ENCODE measurements around the gene SLC16A3. TPM values are rescaled to one million over a fixed set of nuclear protein-coding genes. Genes with fewer than 3 reads are reported as not detected.
A peak's percentile ranks its signal among the peaks of the same experiment; 100 is the strongest.

The SLC16A3 gene
- total and polyA plus RNA-seq, 9 of the 15 experiments (the other 6 are each of a cell fraction or from before 2014, with no cell fraction given), result 0.11 to 5.4 (median 1.2) TPM; not detected in 2

GRCh38 chr17:82287868-82288801 lies 59.3 kb downstream of the SLC16A3 start (continued):
- no peak for TF ChIP-seq FOXJ3 (CRISPR knock-in tag; IDR thresholded peaks at IDR 0.05)
- TF ChIP-seq UBTF (IDR thresholded peaks at IDR 0.05; ENCODE audit: borderline replicate concordance in 1 of 2, low read depth in 2 of 2, low read length in 2 of 2), result 0 out of 4 replicates have a peak, but pooled peaks have one; percentile 23 to 43
- no peak for TF ChIP-seq SP2 (IDR thresholded peaks at IDR 0.05; ENCODE audit: extremely low read depth, low read depth, low read length, poor library complexity, severe bottlenecking)
- no peak for TF ChIP-seq GTF2B (IDR thresholded peaks at IDR 0.05; ENCODE audit: extremely low read depth, insufficient read length)
- TF ChIP-seq TCFL5 (CRISPR knock-in tag; conservative IDR thresholded peaks at IDR 0.05), result no peak
- peak; percentile 40 for TF ChIP-seq TAF1 (IDR thresholded peaks at IDR 0.05; ENCODE audit: control insufficient read depth, extremely low read depth, insufficient read depth, low read length, severe bottlenecking)
- peak; percentile 60 for TF ChIP-seq CREB3 (tag; conservative IDR thresholded peaks at IDR 0.05; ENCODE audit: low read depth)
- TF ChIP-seq ZNF518B (CRISPR knock-in tag; IDR thresholded peaks at IDR 0.05), result no peak
- TF ChIP-seq FUS (optimal IDR thresholded peaks at IDR 0.05; ENCODE audit: low read depth, low read length), result no peak
- TF ChIP-seq ARID2 (IDR thresholded peaks at IDR 0.05), result no peak
- no peak for TF ChIP-seq SMC3 (conservative IDR thresholded peaks at IDR 0.05; ENCODE audit: insufficient read depth, low read depth, low read length)
- peak; percentile 81 for TF ChIP-seq BCOR (IDR thresholded peaks at IDR 0.05)
